Measurements from ENCODE around the gene MAP3K9.
"Not testable (repeated sequence)": the region's sequence is repeated elsewhere in the genome, so short reads cannot be mapped to it uniquely, and the experiment has no call there.

The MAP3K9 gene

GRCh38 chr14:70718383-70719118 lies 90.8 kb downstream of the MAP3K9 start:
- no peak for DNase-seq

- no peak for DNase-seq
Observed at GRCh38 chr14:70716958-70717357, 92.4 kb downstream of the MAP3K9 start.

- DNase-seq, result no peak
Observed at GRCh38 chr14:70716483-70716882, 92.8 kb downstream of the MAP3K9 start.

- peak; percentile 25 for DNase-seq
Observed at GRCh38 chr14:70714055-70714550, 95.2 kb downstream of the MAP3K9 start.

GRCh38 chr14:70713511-70713916 lies 95.8 kb downstream of the MAP3K9 start:
- no peak for DNase-seq

- no peak for DNase-seq
Observed at GRCh38 chr14:70713096-70713495, 96.2 kb downstream of the MAP3K9 start.

- no peak for DNase-seq
Observed at GRCh38 chr14:70711451-70711850, 97.9 kb downstream of the MAP3K9 start.

GRCh38 chr14:70709726-70710382 lies 99.5 kb downstream of the MAP3K9 start:
- DNase-seq, result peak; percentile 79

- peak; percentile 45 for DNase-seq
Observed at GRCh38 chr14:70708717-70709570, 100.4 kb downstream of the MAP3K9 start.

- no peak for DNase-seq
Observed at GRCh38 chr14:70707138-70708038, 101.9 kb downstream of the MAP3K9 start.

GRCh38 chr14:70706177-70706576 lies 103.1 kb downstream of the MAP3K9 start:
- no peak for DNase-seq

GRCh38 chr14:70704960-70705359 lies 104.4 kb downstream of the MAP3K9 start:
- DNase-seq, result no peak

GRCh38 chr14:70703621-70704168 lies 105.6 kb downstream of the MAP3K9 start:
- not testable (repeated sequence) for DNase-seq

GRCh38 chr14:70702161-70702560 lies 107.2 kb downstream of the MAP3K9 start:
- DNase-seq, result no peak

GRCh38 chr14:70701610-70702009 lies 107.7 kb downstream of the MAP3K9 start:
- no peak for DNase-seq

- no peak for DNase-seq
Observed at GRCh38 chr14:70700955-70701585, 108.2 kb downstream of the MAP3K9 start.

- DNase-seq, result no peak
Observed at GRCh38 chr14:70699646-70700045, 109.7 kb downstream of the MAP3K9 start.

- no peak for DNase-seq
Observed at GRCh38 chr14:70698288-70698687, 111.0 kb downstream of the MAP3K9 start.

- no peak for DNase-seq
Observed at GRCh38 chr14:70697701-70698100, 111.6 kb downstream of the MAP3K9 start.

GRCh38 chr14:70696026-70696425 lies 113.3 kb downstream of the MAP3K9 start:
- no peak for DNase-seq

- no peak for DNase-seq
Observed at GRCh38 chr14:70692210-70692609, 117.1 kb downstream of the MAP3K9 start.
